ENCODE measurements around the gene COQ8A. TPM values are rescaled to one million over a fixed set of nuclear protein-coding genes. Genes with fewer than 3 reads are reported as not detected.

Gene COQ8A
- 10 to 100 TPM; 35.7 to 63.4 (median 53.9) TPM for polyA plus RNA-seq (ENCODE audit: low read depth in 6 of 6)

GRCh38 chr1:226940029-226940805 is at the start of gene COQ8A:
Gene COQ8A, plus strand, starts transcription at chr1:226940294. Its CDS starts 21,092 bp downstream, at chr1:226961386.
- H3K9me3 Mint-ChIP-seq: peaks cover 4 to 6% (median 5%) of the 10 kb centered on the region in 7 donors
- peak; percentile 99 for DNase-seq
- no peaks in the 10 kb centered on the region for H3K27me3 Mint-ChIP-seq
- peaks cover 46 to 57% (median 52%) of the 10 kb centered on the region in 3 donors for H3K4me1 Mint-ChIP-seq
- peak within 1 kb of the TSS; percentile 88 to 95 (median 94) for H3K4me3 Mint-ChIP-seq
- H3K36me3 Mint-ChIP-seq: peaks cover 5 to 6% of the 10 kb centered on the region in 2 donors
- peak; percentile 88 to 89 for ATAC-seq (ENCODE audit: low read depth in 2 of 2)
- peak within 1 kb of the TSS; percentile 90 to 99 (median 96) for H3K27ac Mint-ChIP-seq

DNA sequence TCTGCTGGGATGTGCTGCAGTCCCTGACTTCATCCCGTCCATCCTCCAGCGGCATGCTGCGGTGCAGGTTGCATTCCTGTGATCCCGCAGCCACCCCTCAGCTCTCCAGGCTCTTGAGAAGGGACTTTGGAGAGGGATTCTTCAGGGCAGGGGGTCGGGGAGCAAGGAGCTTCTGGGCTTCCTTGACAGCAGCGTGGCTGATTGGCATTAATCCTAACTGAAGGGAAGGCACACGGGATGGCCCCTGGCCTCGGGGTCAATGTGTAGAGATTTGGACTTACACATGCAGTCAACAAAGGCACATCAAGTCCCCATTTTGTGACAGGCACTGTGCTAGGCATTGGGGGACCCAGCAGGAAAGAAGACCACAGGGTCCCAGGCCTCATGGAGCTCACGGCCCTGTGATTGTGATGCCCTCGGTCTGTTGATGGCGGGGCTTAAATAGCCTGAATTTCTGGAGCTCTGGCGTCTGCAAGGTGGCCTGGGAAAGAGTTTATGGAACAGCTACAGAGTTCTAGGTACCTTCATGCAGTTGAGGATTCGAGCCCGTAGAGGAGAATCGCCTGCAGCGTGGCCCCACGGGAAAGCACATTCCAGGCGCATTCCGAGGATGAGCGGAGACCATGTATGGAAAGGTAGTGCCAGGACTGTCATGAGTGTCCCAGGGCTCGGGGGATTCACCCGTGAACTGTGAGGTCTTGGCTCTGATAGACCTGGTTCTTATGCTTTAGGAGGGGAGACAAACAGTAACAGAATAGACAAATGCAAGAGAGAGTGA is 49.6 kb upstream of the COQ8A start:
- H3K4me3 Mint-ChIP-seq: no peak overlapping the region
- ATAC-seq (ENCODE audit: low read depth in 2 of 2): no peak
- peaks cover 13 to 15% (median 14%) of the 10 kb centered on the region in 3 donors for H3K4me1 Mint-ChIP-seq
- no peaks in the 10 kb centered on the region for H3K9me3 Mint-ChIP-seq
- no peak for DNase-seq
- no peaks in the 10 kb centered on the region for H3K27me3 Mint-ChIP-seq
- H3K36me3 Mint-ChIP-seq: peaks cover 9 to 31% of the 10 kb centered on the region in 2 donors
- peak overlapping the region in 1 of 6 donors; percentile 16 for H3K27ac Mint-ChIP-seq

DNA sequence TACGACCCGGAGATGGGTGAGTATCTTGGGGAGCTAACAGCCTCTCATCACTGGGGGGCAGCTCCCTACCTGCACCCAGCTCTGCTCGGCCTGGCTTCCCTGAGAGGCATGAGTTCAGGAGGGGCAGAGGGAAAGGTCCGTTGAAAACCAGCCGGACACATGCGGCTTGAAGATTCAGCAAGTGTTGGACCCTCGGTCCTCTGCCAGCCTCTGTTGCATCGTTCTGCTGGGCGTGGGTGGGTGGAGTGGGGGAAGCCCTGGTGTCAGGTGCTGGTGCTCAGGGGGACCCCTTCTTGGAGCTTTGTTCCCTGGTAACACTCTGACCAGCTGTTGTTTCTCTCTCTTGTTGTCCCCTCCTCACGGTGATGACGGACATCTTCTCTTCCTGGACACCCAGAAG is 48.7 kb upstream of the COQ8A start:
- ATAC-seq (ENCODE audit: low read depth in 2 of 2): no peak
- Mint-ChIP-seq H3K36me3 (peaks cover 9 to 32% of the 10 kb centered on the region in 2 donors), H3K27ac (no peak overlapping the region), H3K27me3 (no peaks in the 10 kb centered on the region), H3K4me3 (no peak overlapping the region), H3K4me1 (peaks cover 5 to 7% (median 7%) of the 10 kb centered on the region in 3 donors), H3K9me3 (no peaks in the 10 kb centered on the region)
- DNase-seq: no peak

DNA sequence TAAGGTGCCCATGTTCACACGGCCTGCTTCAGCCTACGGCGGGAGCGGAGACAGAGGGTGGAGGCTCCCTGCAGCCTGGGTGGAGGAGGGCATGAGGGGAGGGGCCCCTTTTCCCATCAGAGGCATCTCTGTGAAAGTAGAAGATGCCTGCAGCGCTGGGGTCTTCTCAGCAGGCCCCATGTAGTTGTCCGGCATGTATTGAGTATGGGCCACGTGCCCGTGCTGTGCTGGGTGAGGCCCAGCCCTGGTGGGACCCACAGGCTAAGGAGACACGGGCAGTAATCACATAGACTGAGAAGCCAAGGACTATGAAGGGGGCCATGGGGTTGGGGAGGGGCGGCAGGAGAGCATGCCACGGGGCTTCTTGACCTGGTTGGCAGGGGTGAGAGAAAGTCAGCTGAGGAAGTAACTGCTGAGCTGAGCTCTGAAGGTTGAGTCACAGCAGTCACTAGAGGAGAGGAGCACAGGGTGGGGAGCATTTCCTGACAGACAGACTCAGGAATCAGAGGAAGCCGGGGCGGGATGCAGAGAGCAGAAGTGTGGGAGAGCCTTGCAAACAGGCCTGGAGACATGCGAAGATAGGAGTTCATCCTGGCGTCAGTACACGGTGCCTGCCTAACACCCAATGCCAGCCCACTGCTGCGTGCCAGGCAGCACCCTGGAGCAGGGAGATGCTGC is 48.1 kb upstream of the COQ8A start:
- H3K4me3 Mint-ChIP-seq: no peak overlapping the region
- DNase-seq (no peak), ATAC-seq (ENCODE audit: low read depth in 2 of 2) (no peak)
- H3K9me3 Mint-ChIP-seq: no peaks in the 10 kb centered on the region
- no peaks in the 10 kb centered on the region for H3K27me3 Mint-ChIP-seq
- peaks cover 12 to 32% of the 10 kb centered on the region in 2 donors for H3K36me3 Mint-ChIP-seq
- H3K4me1 Mint-ChIP-seq: peaks cover 0 to under 1% (median under 1%) of the 10 kb centered on the region in 3 donors
- peak overlapping the region in 1 of 6 donors; percentile 21 for H3K27ac Mint-ChIP-seq

DNA sequence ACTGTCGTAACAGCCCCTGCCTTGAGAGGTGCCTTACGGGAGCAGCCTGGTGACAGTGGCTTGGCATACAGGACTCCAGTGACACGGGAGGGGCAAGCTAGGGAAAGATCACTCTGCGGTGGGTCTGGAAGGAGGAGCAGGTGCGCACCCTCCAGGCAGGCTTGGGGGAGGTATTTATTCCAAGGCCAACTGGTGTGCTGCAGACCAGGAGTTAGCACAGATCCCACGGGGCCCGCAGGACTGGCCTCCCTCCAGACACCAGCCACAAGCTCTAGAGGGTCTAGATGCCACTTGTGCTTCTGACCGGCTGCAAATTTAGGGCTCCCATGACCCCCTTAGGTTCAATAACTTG is 47.6 kb upstream of the COQ8A start:
- Mint-ChIP-seq H3K4me1 (no peaks in the 10 kb centered on the region), H3K36me3 (peaks cover 17 to 32% of the 10 kb centered on the region in 2 donors), H3K4me3 (no peak overlapping the region), H3K27me3 (no peaks in the 10 kb centered on the region), H3K9me3 (no peaks in the 10 kb centered on the region), H3K27ac (no peak overlapping the region)
- DNase-seq: no peak
- ATAC-seq (ENCODE audit: low read depth in 2 of 2): no peak

GRCh38 chr1:226893936-226894335 is 46.2 kb upstream of the COQ8A start:
- DNase-seq (no peak), ATAC-seq (ENCODE audit: low read depth in 2 of 2) (no peak)
- Mint-ChIP-seq H3K4me1 (no peaks in the 10 kb centered on the region), H3K36me3 (peaks cover 17 to 32% of the 10 kb centered on the region in 2 donors), H3K4me3 (peak overlapping the region in 1 of 8 donors; percentile 62), H3K27me3 (no peaks in the 10 kb centered on the region), H3K27ac (peak overlapping the region in 2 of 6 donors; percentile 71 to 72), H3K9me3 (no peaks in the 10 kb centered on the region)

DNA sequence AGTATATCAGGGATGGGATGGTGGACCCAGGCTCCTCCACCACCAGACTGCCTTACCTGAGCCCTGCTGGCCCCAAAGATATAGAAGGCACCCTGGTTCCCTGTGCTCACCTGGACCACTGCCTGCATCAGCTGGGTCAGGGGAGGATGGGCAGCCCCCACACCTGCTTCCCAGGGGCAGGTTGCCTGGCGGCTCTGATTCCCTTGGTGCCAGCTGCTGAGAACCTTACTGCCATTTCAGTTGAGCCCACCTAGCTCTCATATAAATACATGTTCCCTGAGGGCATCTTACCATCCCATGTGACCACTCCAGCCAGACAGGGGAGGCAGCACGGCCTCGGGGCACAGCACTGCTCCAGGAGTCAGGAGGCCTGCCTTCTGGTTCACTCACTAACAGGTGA is 45.3 kb upstream of the COQ8A start:
- Mint-ChIP-seq H3K27me3 (no peaks in the 10 kb centered on the region), H3K4me3 (no peak overlapping the region), H3K9me3 (no peaks in the 10 kb centered on the region), H3K4me1 (no peaks in the 10 kb centered on the region), H3K36me3 (peaks cover 26 to 41% of the 10 kb centered on the region in 2 donors), H3K27ac (no peak overlapping the region)
- ATAC-seq (ENCODE audit: low read depth in 2 of 2): no peak
- no peak for DNase-seq

GRCh38 chr1:226895644-226896043 is 44.5 kb upstream of the COQ8A start:
- DNase-seq (no peak), ATAC-seq (ENCODE audit: low read depth in 2 of 2) (no peak)
- Mint-ChIP-seq H3K9me3 (no peaks in the 10 kb centered on the region), H3K4me1 (no peaks in the 10 kb centered on the region), H3K4me3 (no peak overlapping the region), H3K27me3 (no peaks in the 10 kb centered on the region), H3K27ac (no peak overlapping the region), H3K36me3 (peaks cover 29 to 45% of the 10 kb centered on the region in 2 donors)

DNA sequence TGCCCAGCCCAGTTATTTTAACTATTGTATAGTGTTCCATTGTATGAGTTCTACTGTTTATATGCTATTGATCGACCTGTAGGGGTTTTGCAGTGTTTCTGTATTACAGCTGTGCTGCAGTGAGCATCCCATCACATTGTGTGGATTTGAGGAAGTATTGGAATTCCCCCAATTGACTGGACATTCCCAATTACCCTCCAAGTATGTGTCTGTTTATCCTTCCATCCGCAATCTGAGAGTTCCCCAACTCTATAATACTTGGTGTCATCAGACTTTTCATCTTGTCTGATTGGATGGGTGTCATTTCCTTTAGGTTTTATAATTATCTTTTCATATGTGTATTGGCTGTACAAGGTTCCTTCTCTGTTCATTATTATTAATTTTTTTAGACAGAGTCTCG is 41.8 kb upstream of the COQ8A start:
- Mint-ChIP-seq H3K4me1 (no peaks in the 10 kb centered on the region), H3K36me3 (peaks cover 21 to 30% of the 10 kb centered on the region in 2 donors), H3K27ac (no peak overlapping the region), H3K27me3 (no peaks in the 10 kb centered on the region), H3K4me3 (no peak overlapping the region), H3K9me3 (no peaks in the 10 kb centered on the region)
- DNase-seq (no peak), ATAC-seq (ENCODE audit: low read depth in 2 of 2) (no peak)

DNA sequence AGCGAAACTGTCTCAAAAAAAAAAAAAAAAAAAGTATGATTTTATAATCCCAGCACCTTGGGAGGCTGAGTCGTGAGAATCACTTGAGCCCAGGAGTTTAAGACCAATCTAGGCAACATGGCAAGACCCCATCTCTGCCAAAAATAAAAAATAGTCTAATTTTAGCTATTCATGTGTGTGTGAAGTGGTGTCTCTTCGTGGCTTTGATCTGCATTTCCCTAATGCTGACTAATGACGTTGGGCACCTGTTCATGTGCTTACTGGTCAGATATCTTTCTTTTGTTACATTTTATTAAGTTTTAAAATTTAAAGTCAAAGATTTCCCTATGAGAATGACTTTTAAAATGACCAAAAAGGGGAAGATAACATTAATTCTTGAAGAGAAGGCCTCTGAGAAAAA is 38.7 kb upstream of the COQ8A start:
- H3K27me3 Mint-ChIP-seq: no peaks in the 10 kb centered on the region
- H3K4me1 Mint-ChIP-seq: no peaks in the 10 kb centered on the region
- H3K9me3 Mint-ChIP-seq: no peaks in the 10 kb centered on the region
- H3K27ac Mint-ChIP-seq: no peak overlapping the region
- no peak for DNase-seq
- H3K36me3 Mint-ChIP-seq: peaks cover 23 to 25% of the 10 kb centered on the region in 2 donors
- no peak for ATAC-seq (ENCODE audit: low read depth in 2 of 2)
- H3K4me3 Mint-ChIP-seq: no peak overlapping the region

GRCh38 chr1:226902601-226903000 is 37.5 kb upstream of the COQ8A start:
- H3K36me3 Mint-ChIP-seq: peaks cover 15 to 25% of the 10 kb centered on the region in 2 donors
- no peak for ATAC-seq (ENCODE audit: low read depth in 2 of 2)
- H3K4me1 Mint-ChIP-seq: no peaks in the 10 kb centered on the region
- no peaks in the 10 kb centered on the region for H3K27me3 Mint-ChIP-seq
- no peak overlapping the region for H3K4me3 Mint-ChIP-seq
- H3K9me3 Mint-ChIP-seq: no peaks in the 10 kb centered on the region
- H3K27ac Mint-ChIP-seq: no peak overlapping the region
- no peak for DNase-seq

DNA sequence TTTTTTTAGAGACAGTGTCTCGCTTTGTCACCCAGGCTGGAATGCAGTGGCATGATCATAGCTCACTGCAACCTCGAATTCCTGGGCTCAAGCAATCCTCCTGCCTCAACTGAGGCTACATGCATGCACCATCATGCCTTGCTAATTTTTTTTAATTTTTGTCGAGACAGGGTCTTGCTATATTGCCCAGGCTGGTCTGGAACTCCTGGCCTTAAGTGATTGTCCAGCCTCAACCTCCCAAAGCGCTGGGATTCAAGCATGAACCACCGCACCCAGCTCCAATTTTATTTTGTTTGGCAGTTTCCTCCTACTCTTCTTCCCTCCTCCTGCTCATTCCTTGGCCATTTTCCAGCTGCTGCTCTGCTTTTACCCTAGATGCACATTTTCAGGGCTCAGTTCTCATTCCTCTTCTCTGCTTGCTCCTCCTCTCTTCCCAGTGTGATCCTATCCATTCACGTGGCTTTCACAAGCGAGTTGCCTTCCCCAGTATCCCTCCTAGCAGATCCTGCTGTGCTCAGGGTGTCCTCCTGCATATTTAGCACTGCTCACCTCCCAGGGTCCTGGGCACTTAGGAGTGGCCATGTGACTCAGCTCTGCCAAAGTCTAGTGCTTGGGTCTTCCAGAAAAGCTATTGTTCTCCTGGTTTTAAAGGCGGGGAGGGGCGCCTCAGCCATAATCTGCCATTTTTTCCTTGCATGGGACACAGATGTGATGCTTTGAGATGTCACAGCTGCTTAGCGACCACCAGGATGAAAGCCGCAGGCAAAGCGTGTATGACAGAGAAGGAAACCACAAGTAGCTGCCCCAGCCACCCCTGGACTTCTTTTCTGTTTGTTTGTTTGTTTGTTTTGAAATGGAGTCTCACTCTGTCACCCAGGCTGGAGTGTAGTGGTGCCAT is 36.0 kb upstream of the COQ8A start:
- Mint-ChIP-seq H3K4me1 (no peaks in the 10 kb centered on the region), H3K9me3 (no peaks in the 10 kb centered on the region), H3K27me3 (no peaks in the 10 kb centered on the region), H3K36me3 (peaks cover 18 to 23% of the 10 kb centered on the region in 2 donors), H3K4me3 (no peak overlapping the region), H3K27ac (peak overlapping the region in 1 of 6 donors; percentile 45)
- DNase-seq (no peak), ATAC-seq (ENCODE audit: low read depth in 2 of 2) (no peak)

DNA sequence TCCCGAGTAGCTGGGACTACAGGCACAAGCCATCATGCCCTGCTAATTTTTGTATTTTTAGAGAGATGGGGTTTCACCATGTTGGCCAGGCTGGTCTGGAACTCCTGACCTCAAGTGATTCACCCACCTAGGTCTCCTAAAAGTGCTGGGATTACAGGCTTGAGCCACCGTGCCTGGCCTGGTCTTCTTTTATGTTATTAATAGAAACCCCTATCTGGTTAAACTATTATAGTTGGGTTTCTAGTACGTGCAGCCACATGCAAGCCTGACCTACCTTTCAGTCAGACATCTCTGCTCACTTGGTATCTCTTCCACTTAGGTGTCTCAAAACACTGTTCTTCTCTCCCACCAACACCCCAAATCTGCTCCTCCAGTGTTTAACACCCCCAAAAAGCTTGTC is 35.3 kb upstream of the COQ8A start:
- DNase-seq: no peak
- H3K4me1 Mint-ChIP-seq: no peaks in the 10 kb centered on the region
- ATAC-seq (ENCODE audit: low read depth in 2 of 2): no peak
- peaks cover 11 to 16% of the 10 kb centered on the region in 2 donors for H3K36me3 Mint-ChIP-seq
- no peaks in the 10 kb centered on the region for H3K27me3 Mint-ChIP-seq
- no peak overlapping the region for H3K27ac Mint-ChIP-seq
- no peaks in the 10 kb centered on the region for H3K9me3 Mint-ChIP-seq
- no peak overlapping the region for H3K4me3 Mint-ChIP-seq

All from naive B cell (primary cell).